IPS DF 19.7 (cell line): Measurements from ENCODE around the gene ZNF669.
A peak's percentile ranks its signal among the peaks of the same experiment; 100 is the strongest.

Source experiments
- DNase-seq: peaks from one replicate; pipeline ENCODE4 v3.0.0-alpha.2; 2013; ENCODE audit warnings: low read depth, low spot score

The ZNF669 gene

GRCh38 chr1:247111259-247111699 is 7.1 kb upstream of the ZNF669 start:
- no peak for DNase-seq

GRCh38 chr1:247110627-247111258 is 6.6 kb upstream of the ZNF669 start:
- no peak for DNase-seq

GRCh38 chr1:247107694-247108093 is 3.5 kb upstream of the ZNF669 start:
- DNase-seq, result no peak

GRCh38 chr1:247105966-247106365 is 1.8 kb upstream of the ZNF669 start:
- DNase-seq, result no peak

- DNase-seq, result no peak
Measured at GRCh38 chr1:247104965-247105364, 809 bp upstream of the ZNF669 start.

GRCh38 chr1:247102381-247102780 is 1.8 kb downstream of the ZNF669 start:
- DNase-seq, result no peak

- no peak for DNase-seq
Measured at GRCh38 chr1:247100676-247101279, 3.4 kb downstream of the ZNF669 start.

GRCh38 chr1:247096958-247097357 is 7.2 kb downstream of the ZNF669 start:
- DNase-seq, result no peak

GRCh38 chr1:247096544-247096943 is 7.6 kb downstream of the ZNF669 start:
- no peak for DNase-seq

GRCh38 chr1:247096112-247096511 is 8.0 kb downstream of the ZNF669 start:
- DNase-seq, result no peak

- no peak for DNase-seq
Measured at GRCh38 chr1:247090455-247090854, 13.7 kb downstream of the ZNF669 start.

- no peak for DNase-seq
Measured at GRCh38 chr1:247089616-247090375, 14.4 kb downstream of the ZNF669 start.

- no peak for DNase-seq
Measured at GRCh38 chr1:247088967-247089366, 15.2 kb downstream of the ZNF669 start.

- no peak for DNase-seq
Measured at GRCh38 chr1:247087256-247087655, 16.9 kb downstream of the ZNF669 start.

GRCh38 chr1:247085310-247085709 is 18.8 kb downstream of the ZNF669 start:
- no peak for DNase-seq

GRCh38 chr1:247084771-247085170 is 19.4 kb downstream of the ZNF669 start:
- no peak for DNase-seq

GRCh38 chr1:247079141-247079874 is 24.8 kb downstream of the ZNF669 start:
- DNase-seq, result no peak

GRCh38 chr1:247078258-247079140 is 25.7 kb downstream of the ZNF669 start, which contains the start of gene ZNF670:
Gene ZNF670, minus strand, starts transcription at chr1:247078811. Its CDS starts 215 bp downstream, at chr1:247078596.
- DNase-seq, result peak; percentile 92

- DNase-seq, result no peak
Measured at GRCh38 chr1:247077876-247078257, 26.3 kb downstream of the ZNF669 start.

GRCh38 chr1:247077213-247077612 is 26.9 kb downstream of the ZNF669 start:
- no peak for DNase-seq

GRCh38 chr1:247070645-247071044 is 33.5 kb downstream of the ZNF669 start:
- DNase-seq, result no peak
